Daoy (cell line): ENCODE measurements around the gene GNPTAB. TPM values are rescaled to one million over a fixed set of nuclear protein-coding genes. Genes with fewer than 3 reads are reported as not detected.
"Not testable (repeated sequence)": the region's sequence is repeated elsewhere in the genome, so short reads cannot be mapped to it uniquely, and the experiment has no call there.

Experiments used
- DNase-seq: peaks from one replicate; pipeline ENCODE4 v3.0.0-alpha.2; 2015; ENCODE audit warnings: low read depth
- total RNA-seq: library from RNA; depleted of rRNA; stranded (reverse); fragments of >200 nt; shearing (Covaris generic); gene quantifications from 2 replicates; pipeline ENCODE4 v1.2.3, GENCODE V29; 2014

The GNPTAB gene
- total RNA-seq, 1 experiment from 2014 or later, result 20.7 TPM

GRCh38 chr12:101737476-101737875, 93.3 kb downstream of the GNPTAB start:
- DNase-seq, result no peak

GRCh38 chr12:101734482-101734881, 96.3 kb downstream of the GNPTAB start:
- not testable (repeated sequence) for DNase-seq

- DNase-seq, result no peak
Observed at GRCh38 chr12:101733166-101733565, 97.6 kb downstream of the GNPTAB start.

GRCh38 chr12:101732318-101732717, 98.4 kb downstream of the GNPTAB start:
- DNase-seq, result no peak

- no peak for DNase-seq
Observed at GRCh38 chr12:101729842-101730241, 100.9 kb downstream of the GNPTAB start.

- no peak for DNase-seq
Observed at GRCh38 chr12:101727098-101727497, 103.7 kb downstream of the GNPTAB start.

GRCh38 chr12:101722392-101722791, 108.4 kb downstream of the GNPTAB start:
- no peak for DNase-seq

- no peak for DNase-seq
Observed at GRCh38 chr12:101720118-101720517, 110.6 kb downstream of the GNPTAB start.

- DNase-seq, result no peak
Observed at GRCh38 chr12:101719566-101719965, 111.2 kb downstream of the GNPTAB start.

- DNase-seq, result no peak
Observed at GRCh38 chr12:101714877-101715444, 115.8 kb downstream of the GNPTAB start.

- DNase-seq, result no peak
Observed at GRCh38 chr12:101713930-101714329, 116.8 kb downstream of the GNPTAB start.

GRCh38 chr12:101713059-101713682, 117.6 kb downstream of the GNPTAB start:
- no peak for DNase-seq

- DNase-seq, result no peak
Observed at GRCh38 chr12:101710288-101710687, 120.5 kb downstream of the GNPTAB start.

- DNase-seq, result peak; percentile 25
Observed at GRCh38 chr12:101707131-101707782, 123.5 kb downstream of the GNPTAB start.

GRCh38 chr12:101706403-101706802, 124.4 kb downstream of the GNPTAB start:
- DNase-seq, result no peak

- no peak for DNase-seq
Observed at GRCh38 chr12:101703487-101703886, 127.3 kb downstream of the GNPTAB start.

GRCh38 chr12:101700299-101700820, 130.4 kb downstream of the GNPTAB start:
- DNase-seq, result no peak

- DNase-seq, result no peak
Observed at GRCh38 chr12:101698800-101699347, 131.9 kb downstream of the GNPTAB start.

GRCh38 chr12:101697930-101698799, 132.6 kb downstream of the GNPTAB start:
- peak; percentile 28 for DNase-seq

GRCh38 chr12:101697197-101697929, 133.4 kb downstream of the GNPTAB start, which contains the start of gene CHPT1:
CHPT1 (plus strand) TSS chr12:101697640; CDS start chr12:101697862, 222 bp downstream.
- DNase-seq, result peak; percentile 69
